Measurements from ENCODE around the gene TUBGCP3. TPM values are rescaled to one million over a fixed set of nuclear protein-coding genes. Genes with fewer than 3 reads are reported as not detected.
"Not testable (repeated sequence)": the region's sequence is repeated elsewhere in the genome, so short reads cannot be mapped to it uniquely, and the experiment has no call there.

TUBGCP3 gene
- 9.9 and 12.9 TPM in 2 replicates for total RNA-seq
- polyA plus RNA-seq: 12.5 and 16.7 TPM in 2 replicates

- Histone ChIP-seq H3K36me3 (no peaks in the 10 kb centered on the region), H3K27ac (peak within 1 kb of the TSS; percentile 92), H3K27me3 (peaks cover 3% of the 10 kb centered on the region), H3K4me1 (ENCODE audit: low read depth) (no peaks in the 10 kb centered on the region), H3K9me3 (ENCODE audit: low read depth) (no peaks in the 10 kb centered on the region), H3K4me3 (peak within 1 kb of the TSS; percentile 56)
- peak; percentile 88 to 90 for DNase-seq (ENCODE audit: low read depth in 1 of 2, low spot score in 1 of 2)
- TF ChIP-seq, protein P1, sequence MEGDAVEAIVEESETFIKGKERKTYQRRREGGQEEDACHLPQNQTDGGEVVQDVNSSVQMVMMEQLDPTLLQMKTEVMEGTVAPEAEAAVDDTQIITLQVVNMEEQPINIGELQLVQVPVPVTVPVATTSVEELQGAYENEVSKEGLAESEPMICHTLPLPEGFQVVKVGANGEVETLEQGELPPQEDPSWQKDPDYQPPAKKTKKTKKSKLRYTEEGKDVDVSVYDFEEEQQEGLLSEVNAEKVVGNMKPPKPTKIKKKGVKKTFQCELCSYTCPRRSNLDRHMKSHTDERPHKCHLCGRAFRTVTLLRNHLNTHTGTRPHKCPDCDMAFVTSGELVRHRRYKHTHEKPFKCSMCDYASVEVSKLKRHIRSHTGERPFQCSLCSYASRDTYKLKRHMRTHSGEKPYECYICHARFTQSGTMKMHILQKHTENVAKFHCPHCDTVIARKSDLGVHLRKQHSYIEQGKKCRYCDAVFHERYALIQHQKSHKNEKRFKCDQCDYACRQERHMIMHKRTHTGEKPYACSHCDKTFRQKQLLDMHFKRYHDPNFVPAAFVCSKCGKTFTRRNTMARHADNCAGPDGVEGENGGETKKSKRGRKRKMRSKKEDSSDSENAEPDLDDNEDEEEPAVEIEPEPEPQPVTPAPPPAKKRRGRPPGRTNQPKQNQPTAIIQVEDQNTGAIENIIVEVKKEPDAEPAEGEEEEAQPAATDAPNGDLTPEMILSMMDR (IDR thresholded peaks at IDR 0.05; ENCODE audit: low read depth, low read length): no peak
Measured at GRCh38 chr13:112587764-112588489, at the start of gene TUBGCP3. TSS of gene TUBGCP3 (minus strand) at chr13:112588153. CDS start at chr13:112587980, 173 bp downstream.

DNA sequence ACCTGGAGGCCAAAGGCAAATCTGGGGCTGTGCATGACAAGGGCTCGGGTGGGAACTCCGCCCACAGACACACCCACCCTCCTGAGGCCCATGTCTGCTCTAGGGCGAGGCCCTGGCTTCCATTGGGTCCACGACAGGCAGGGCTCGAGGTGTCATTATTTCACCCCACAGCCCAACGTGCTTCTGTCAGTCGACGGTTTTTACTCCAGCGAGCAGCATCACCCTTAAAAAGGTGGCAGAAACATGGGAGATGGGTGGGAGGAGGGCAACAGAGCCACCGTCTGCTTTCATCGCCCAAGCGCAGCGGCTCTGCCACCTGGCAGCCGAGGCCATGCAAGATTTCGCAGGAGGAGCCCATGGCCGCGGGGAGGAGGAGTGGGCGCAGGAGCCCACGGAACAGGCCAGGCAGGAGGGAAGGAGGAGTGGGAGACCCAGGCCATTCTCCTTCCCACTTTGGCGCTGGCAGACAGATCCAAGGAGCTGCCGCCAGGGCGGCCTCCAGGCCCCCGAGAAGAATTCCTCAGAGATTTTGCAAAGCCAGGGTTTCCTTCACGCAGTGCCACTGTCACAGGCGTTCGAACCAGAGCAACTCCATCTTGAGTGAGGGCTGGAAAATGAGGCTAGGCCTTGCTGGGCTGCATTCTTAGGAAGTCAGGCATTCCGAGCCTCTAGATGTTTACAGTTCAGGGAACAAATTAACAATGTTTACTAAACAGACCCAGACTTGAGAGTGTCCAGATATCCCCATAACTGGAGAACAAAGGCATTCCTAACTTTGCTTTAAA lies 49.3 kb upstream of the TUBGCP3 start:
- H3K27ac ChIP-seq: no peak overlapping the region
- no peaks in the 10 kb centered on the region for H3K36me3 ChIP-seq
- no peak for DNase-seq (ENCODE audit: low read depth in 1 of 2, low spot score in 1 of 2)
- peaks cover 13% of the 10 kb centered on the region for H3K4me1 ChIP-seq (ENCODE audit: low read depth)
- TF ChIP-seq, protein P1 (IDR thresholded peaks at IDR 0.05; ENCODE audit: low read depth, low read length): no peak
- no peak overlapping the region for H3K4me3 ChIP-seq
- H3K27me3 ChIP-seq: peaks cover 14% of the 10 kb centered on the region
- H3K9me3 ChIP-seq (ENCODE audit: low read depth): no peaks in the 10 kb centered on the region

DNA sequence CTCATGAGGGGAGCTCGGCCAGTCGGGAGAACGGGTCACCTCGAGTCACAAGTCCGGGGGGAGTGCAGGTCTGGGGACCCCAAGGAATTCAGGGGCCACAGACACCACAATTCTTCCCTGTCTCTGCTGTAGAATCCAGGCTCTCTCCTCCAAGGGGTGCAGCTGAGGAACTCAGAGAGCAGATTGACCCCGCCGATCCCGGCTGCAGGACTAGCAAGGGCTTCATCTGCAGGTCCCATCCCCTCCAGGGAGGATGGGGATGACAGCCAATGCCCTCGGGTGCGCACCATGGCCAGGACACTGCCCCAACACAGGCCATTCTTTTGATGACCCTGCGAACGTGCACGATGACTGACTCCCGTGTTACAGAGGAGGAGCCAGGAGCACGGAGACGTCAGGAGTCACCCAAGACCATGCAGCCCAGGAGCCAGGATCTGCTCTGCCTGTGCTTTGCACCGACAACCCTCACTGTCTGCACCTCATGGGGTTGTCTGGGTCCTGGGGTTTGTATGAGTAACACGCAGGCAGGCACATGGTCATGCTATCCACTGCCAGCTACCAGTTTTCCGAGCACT lies 48.5 kb upstream of the TUBGCP3 start:
- no peak for DNase-seq (ENCODE audit: low read depth in 1 of 2, low spot score in 1 of 2)
- no peak overlapping the region for H3K4me3 ChIP-seq
- H3K27me3 ChIP-seq: peaks cover 14% of the 10 kb centered on the region
- H3K9me3 ChIP-seq (ENCODE audit: low read depth): no peaks in the 10 kb centered on the region
- no peak overlapping the region for H3K27ac ChIP-seq
- H3K36me3 ChIP-seq: no peaks in the 10 kb centered on the region
- TF ChIP-seq, protein P1 (IDR thresholded peaks at IDR 0.05; ENCODE audit: low read depth, low read length): no peak
- peaks cover 13% of the 10 kb centered on the region for H3K4me1 ChIP-seq (ENCODE audit: low read depth)

DNA sequence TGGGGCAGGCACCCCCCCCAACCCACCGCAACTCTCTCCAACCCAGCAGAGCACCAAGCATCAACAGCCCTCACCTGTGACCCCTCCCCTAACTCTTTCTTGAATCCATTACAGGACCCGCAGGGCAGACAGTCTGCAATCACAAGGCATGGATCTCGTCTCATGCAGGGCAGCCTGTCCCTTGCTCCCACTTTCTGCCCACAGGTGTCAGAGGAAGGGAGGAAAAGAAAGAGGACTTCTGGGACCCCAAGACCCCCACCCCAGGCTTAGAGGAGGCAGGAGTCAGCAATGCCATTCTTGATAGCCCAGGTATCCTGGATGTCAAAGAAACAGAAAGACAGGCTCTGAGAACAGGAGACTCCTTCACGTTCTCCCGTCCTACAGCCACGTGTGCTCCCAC lies 47.4 kb upstream of the TUBGCP3 start:
- Histone ChIP-seq H3K4me3 (no peak overlapping the region), H3K4me1 (ENCODE audit: low read depth) (peaks cover 13% of the 10 kb centered on the region), H3K27ac (no peak overlapping the region), H3K27me3 (peaks cover 14% of the 10 kb centered on the region), H3K36me3 (no peaks in the 10 kb centered on the region), H3K9me3 (ENCODE audit: low read depth) (no peaks in the 10 kb centered on the region)
- TF ChIP-seq, protein P1 (IDR thresholded peaks at IDR 0.05; ENCODE audit: low read depth, low read length): no peak
- no peak for DNase-seq (ENCODE audit: low read depth in 1 of 2, low spot score in 1 of 2)

DNA sequence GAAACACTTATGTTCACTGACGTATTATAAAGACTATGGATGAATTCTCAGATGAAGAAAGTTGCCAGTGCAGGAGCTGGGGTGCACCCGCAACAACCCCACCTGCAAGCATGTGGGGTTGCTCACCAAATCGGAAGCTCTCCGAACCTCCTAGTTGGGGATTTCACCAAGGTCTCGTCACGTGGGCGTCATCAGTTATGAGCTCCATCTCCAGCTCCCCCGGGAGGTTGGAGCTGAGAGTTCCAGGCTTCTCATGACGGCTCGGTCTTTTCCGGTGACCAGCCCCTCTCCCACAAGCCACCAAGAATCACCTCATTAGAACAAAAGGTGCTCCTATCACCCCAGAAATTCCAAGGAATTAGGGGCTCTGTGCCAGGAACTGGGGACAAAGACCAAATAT lies 46.1 kb upstream of the TUBGCP3 start:
- Histone ChIP-seq H3K27ac (no peak overlapping the region), H3K36me3 (no peaks in the 10 kb centered on the region), H3K4me3 (no peak overlapping the region), H3K9me3 (ENCODE audit: low read depth) (no peaks in the 10 kb centered on the region), H3K27me3 (peaks cover 2% of the 10 kb centered on the region), H3K4me1 (ENCODE audit: low read depth) (peaks cover 13% of the 10 kb centered on the region)
- TF ChIP-seq, protein P1 (IDR thresholded peaks at IDR 0.05; ENCODE audit: low read depth, low read length): no peak
- no peak for DNase-seq (ENCODE audit: low read depth in 1 of 2, low spot score in 1 of 2)

DNA sequence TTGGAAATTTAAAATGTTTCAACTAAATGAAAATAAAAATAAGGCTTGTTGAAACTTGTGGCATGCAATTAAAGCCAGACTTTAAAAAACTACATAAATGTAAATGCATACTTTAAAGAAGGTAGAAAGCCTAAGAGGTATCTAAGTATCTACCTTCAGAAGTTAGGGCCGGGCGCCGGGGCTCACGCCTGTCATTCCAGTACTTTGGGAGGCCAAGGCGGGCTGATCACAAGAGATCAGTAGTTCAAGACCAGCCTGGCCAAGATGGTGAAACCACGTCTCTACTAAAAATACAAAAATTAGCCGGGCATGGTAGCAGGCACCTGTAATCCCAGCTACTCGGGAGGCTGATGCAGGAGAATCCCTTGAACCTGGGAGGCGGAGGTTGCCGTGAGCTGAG lies 42.3 kb upstream of the TUBGCP3 start:
- H3K36me3 ChIP-seq; H3K27me3 ChIP-seq; H3K27ac ChIP-seq; H3K4me3 ChIP-seq; H3K9me3 ChIP-seq (ENCODE audit: low read depth); DNase-seq (ENCODE audit: low read depth in 1 of 2, low spot score in 1 of 2); H3K4me1 ChIP-seq (ENCODE audit: low read depth): not testable (repeated sequence)

Data from cardiac muscle cell (in vitro differentiated cells and primary cell).